ENCODE data around the gene AMN.

Gene AMN

DNA sequence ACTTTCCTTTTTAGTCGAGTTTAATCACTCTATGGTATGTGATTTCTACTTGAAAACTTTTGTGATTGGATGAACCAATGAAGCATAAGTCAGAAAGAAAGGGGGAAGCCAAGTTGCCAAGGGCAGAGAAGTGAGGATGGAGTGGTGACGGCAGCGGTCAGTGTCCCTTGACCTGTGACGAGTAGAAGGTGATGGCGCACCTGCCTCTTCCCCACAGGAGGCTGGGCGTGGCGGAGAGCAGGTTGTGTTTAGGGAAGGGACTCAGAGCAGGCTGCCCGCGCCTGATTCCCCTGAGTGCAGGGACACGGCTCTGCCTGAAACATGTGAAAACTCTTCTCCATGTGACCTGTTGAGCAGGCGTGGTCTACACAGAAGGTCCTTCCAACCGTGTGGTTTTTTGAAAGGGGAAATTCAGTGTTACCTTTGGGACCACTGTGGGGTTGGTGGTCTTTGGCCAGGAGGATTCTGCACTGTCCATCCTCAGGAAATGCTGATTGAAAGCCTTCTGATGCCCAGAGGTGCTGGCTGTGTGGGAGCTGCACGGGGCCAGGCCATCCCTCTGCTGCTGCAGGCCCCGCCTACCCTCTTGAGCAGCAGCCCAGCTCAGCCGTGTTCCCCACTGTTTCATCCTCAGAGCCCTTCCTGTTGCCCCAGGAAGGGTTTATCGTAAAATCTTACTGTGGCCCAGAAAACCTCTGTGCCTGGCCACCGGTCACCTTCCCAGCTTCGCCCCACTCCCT, 23.5 kb upstream of the AMN start:
- DNase-seq (ENCODE audit: low read depth), result no peak

GRCh38 chr14:102899516-102899900, 23.0 kb upstream of the AMN start:
- no peak for DNase-seq (ENCODE audit: low read depth)

GRCh38 chr14:102900631-102901571, 21.6 kb upstream of the AMN start:
- no peak for DNase-seq (ENCODE audit: low read depth)

GRCh38 chr14:102901633-102902032, 20.8 kb upstream of the AMN start:
- DNase-seq (ENCODE audit: low read depth), result no peak

DNA sequence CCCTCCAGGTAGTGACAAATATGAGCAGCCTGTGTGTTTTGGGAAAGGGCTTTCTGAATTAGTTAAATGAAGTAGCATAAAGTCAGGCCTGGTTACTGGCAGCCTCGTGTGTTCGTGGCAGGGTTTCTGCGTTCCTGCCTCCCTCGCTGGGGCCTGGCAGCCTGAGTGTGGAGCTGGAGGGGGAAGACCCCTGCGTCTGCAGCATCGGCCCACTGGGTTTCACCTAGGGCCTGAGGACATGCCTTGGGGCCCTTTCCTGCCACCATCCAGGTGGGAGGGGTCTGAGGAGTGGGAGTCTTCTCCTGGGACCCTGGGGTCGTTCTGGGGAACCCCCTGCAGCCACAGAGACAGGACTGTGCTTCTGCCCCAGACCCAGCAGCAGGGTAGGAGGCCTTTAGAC, 20.4 kb upstream of the AMN start:
- no peak for DNase-seq (ENCODE audit: low read depth)

DNA sequence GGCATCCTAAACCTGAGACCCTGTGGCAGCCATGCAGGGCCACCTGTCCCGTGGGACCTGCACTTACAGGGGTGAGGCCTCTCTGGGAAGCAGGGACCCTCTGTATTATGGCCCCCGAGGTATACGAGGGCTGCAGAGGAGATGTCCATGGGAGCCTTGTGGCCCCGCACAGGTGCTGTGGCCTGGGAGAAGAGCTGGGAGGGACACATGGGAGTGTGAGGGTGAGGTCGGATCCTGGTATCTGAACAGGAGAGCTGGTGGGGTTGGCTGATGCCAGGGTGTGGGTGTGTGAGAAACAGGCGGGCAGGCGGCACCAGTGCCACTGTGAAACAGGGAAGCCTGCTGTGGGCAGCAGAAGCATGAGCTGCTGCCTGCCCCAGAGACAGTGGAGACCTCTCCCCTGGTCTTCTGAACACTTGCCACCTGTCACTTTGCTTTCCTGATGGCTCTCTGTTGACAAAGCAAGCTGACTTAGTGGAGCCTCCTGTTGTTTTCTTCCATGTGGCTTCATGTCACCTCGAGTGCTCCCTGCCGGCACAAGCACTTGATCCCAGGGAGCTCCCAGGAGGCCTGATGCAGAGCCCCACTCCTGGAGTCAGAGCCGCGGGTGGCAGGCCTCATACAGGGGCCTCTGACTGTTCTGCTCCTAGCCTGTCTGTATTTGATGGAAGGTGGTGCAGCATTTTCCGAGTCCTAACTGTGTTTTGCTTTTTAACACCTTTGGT, 19.8 kb upstream of the AMN start:
- no peak for DNase-seq (ENCODE audit: low read depth)

- no peak for DNase-seq (ENCODE audit: low read depth)
Observed at GRCh38 chr14:102903248-102903888, 19.1 kb upstream of the AMN start.

DNA sequence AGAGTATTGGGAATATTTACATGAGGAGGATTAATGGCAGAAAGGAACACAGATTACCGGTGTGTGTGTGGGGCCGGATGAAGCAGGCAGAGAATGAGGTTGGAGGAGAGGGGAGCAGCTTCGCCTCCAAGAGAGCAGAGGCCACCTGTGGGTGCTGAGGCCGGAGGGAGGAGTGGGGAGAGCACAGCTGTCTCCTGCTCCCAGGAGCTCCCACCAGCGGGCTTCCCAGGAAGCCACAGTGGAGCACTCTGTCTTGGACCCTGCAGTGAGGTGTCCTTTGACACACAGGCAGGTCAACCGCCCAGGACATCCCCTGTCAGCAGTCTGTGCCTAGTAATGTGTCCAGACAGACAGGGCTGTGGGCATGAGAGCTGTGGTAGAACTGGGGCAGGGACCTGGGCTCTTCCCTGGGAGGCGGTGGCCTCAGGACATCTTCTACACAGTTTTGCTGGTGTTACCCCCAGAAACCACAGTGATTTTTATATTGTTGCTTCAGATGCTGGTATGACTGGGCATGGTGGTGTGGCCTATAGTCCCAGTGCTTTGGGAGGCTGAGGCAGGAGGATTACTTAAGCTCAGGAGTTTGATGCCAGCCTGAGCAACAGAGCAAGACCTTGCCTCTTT, 18.5 kb upstream of the AMN start:
- no peak for DNase-seq (ENCODE audit: low read depth)

GRCh38 chr14:102905116-102906108, 17.1 kb upstream of the AMN start:
- DNase-seq (ENCODE audit: low read depth), result no peak

- no peak for DNase-seq (ENCODE audit: low read depth)
Observed at GRCh38 chr14:102906616-102907302, 15.7 kb upstream of the AMN start.

- DNase-seq (ENCODE audit: low read depth), result no peak
Observed at GRCh38 chr14:102907303-102907844, 15.1 kb upstream of the AMN start.

- no peak for DNase-seq (ENCODE audit: low read depth)
Observed at GRCh38 chr14:102907980-102908730, 14.3 kb upstream of the AMN start.

DNA sequence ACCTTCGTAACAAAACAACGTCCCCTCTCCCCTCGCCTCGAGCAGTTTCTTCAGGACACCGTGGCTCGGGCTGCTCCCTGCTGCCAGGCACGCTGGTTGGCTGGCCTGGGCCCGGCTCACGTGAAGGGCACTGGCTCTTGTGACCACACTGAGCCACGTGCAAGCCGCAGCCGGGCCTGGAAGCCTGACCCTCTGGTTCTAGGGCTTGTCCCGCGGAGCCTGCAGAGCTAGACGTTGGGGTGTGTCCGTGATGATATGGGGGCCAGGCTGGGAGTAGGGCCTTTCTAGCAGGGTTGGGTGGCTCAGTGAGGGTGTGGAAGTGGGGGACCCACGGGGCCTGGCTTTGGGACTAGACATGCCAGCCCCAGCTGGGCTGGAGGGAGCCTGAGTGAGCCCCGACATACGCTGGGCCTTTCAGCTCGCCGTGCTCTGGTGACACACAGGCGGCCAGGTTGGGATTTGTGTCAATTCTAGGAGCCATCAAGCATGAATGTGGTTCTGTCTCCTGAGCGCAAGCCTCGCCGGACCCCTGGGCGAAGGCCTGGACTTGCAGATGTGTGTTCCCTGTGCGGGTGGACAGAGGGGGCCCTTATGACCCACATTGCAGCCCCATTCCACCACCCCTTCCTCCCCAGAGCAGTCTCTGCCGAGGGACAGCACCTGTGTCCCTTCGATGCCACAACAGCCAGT, 13.6 kb upstream of the AMN start:
- no peak for DNase-seq (ENCODE audit: low read depth)

DNA sequence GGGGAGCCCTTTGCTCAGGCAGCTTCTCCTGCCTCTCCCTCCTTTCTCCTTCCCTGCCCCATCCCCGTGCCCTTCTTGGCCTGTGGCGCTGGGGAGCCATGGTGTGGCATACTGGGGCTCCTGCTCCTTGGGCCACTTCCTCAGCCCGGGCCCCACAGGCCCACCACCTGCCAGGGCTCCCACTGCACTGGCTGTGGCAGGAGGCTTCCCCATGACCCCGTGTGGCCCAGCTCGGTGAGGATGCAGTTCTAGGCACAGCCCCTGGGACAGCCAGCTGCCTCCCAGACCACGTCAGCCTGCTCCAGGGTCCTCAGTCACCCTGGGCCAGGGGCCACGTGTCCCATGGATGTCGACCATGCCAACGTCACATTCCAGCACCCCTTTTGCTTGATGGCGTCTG, 13.0 kb upstream of the AMN start:
- DNase-seq (ENCODE audit: low read depth), result no peak

GRCh38 chr14:102909911-102910310, 12.6 kb upstream of the AMN start:
- no peak for DNase-seq (ENCODE audit: low read depth)

GRCh38 chr14:102910442-102910841, 12.0 kb upstream of the AMN start:
- DNase-seq (ENCODE audit: low read depth), result no peak

GRCh38 chr14:102911541-102911951, 10.9 kb upstream of the AMN start:
- DNase-seq (ENCODE audit: low read depth), result no peak

Measured in GM04504 (cell line).